HEK293 (cell line): ENCODE data around the gene KCTD15.

Experiments used
- CTCF ChIA-PET: fragments of 350-600 bp; formaldehyde crosslinking; extraction: SDS; loops from one replicate; lab custom pipeline; 2021; ENCODE audit warnings: antibody characterized with exemption; lab: Yijun Ruan, JAX
- POLR2A ChIA-PET: fragments of 300-600 bp; formaldehyde crosslinking; extraction: SDS; loops from one replicate; lab custom pipeline; 2020; ENCODE audit warnings: antibody characterized with exemption, inconsistent platforms; lab: Yijun Ruan, JAX
- H3K27ac ChIP-seq: fragments of 200-500 bp; sonication (Bioruptor generic); 2 replicates; pipeline ENCODE4 v1.5.1; 2014; ENCODE audit warnings: low read depth, low read length, control low read depth, inconsistent platforms; ENCODE audit errors: extremely low read depth
- H3K36me3 ChIP-seq, 2 experiments: fragments of 200-500 bp in 1 of 2; sonication (Bioruptor generic) in 1 of 2; 1 replicate in 1 of 2; 2 replicates in 1 of 2; pipeline ENCODE4 v1.5.1; 2014 to 2017; ENCODE audit warnings: inconsistent platforms in 2 of 2, low read length in 2 of 2; ENCODE audit not compliant: control insufficient read depth in 2 of 2, insufficient read depth in 1 of 2
- H3K4me1 ChIP-seq: fragments of 200-500 bp; sonication (Bioruptor generic); 2 replicates; pipeline ENCODE4 v1.5.1; 2014; ENCODE audit warnings: mild to moderate bottlenecking, low read length, inconsistent platforms; ENCODE audit not compliant: control insufficient read depth, insufficient read depth
- H3K4me3 ChIP-seq: 2 replicates; pipeline ENCODE4 v1.5.1; 2011; ENCODE audit warnings: low read depth, mild to moderate bottlenecking, control low read depth, low read length, moderate library complexity
- H3K9me3 ChIP-seq: fragments of 200-500 bp; sonication (Bioruptor generic); 2 replicates; pipeline ENCODE4 v1.5.1; 2014; ENCODE audit warnings: low read depth, low read length, inconsistent platforms; ENCODE audit not compliant: control insufficient read depth, insufficient read depth
- GLIS2 ChIP-seq: fragments of 450-650 bp; formaldehyde crosslinking; IDR thresholded peaks from 2 replicates; pipeline ENCODE4 v1.5.1; 2016; ENCODE audit warnings: missing biosample characterization, missing genetic modification characterization
- SCRT2 ChIP-seq: fragments of 450-650 bp; formaldehyde crosslinking; IDR thresholded peaks from 2 replicates; pipeline ENCODE4 v1.5.1; 2016; ENCODE audit warnings: missing biosample characterization, missing genetic modification characterization
- SETDB1 ChIP-seq: IDR thresholded peaks from one replicate; pipeline ENCODE4 v1.6.1; 2017; ENCODE audit warnings: mild to moderate bottlenecking, low read length, moderate library complexity, mixed read lengths; ENCODE audit not compliant: insufficient read length
- YY2 ChIP-seq: fragments of 450-650 bp; formaldehyde crosslinking; IDR thresholded peaks from 2 replicates; pipeline ENCODE4 v1.5.1; 2016; ENCODE audit warnings: missing biosample characterization, missing genetic modification characterization
- ZBTB48 ChIP-seq: fragments of 450-650 bp; formaldehyde crosslinking; IDR thresholded peaks from 2 replicates; pipeline ENCODE4 v1.5.1; 2016; ENCODE audit warnings: missing biosample characterization, missing genetic modification characterization
- ZBTB8A ChIP-seq: fragments of 450-650 bp; formaldehyde crosslinking; IDR thresholded peaks from 2 replicates; pipeline ENCODE4 v1.5.1; 2016; ENCODE audit warnings: missing biosample characterization, missing genetic modification characterization
- ZNF112 ChIP-seq: fragments of 450-650 bp; formaldehyde crosslinking; IDR thresholded peaks from 2 replicates; pipeline ENCODE4 v1.5.0; 2017; ENCODE audit warnings: missing biosample characterization, missing genetic modification characterization
- ZNF121 ChIP-seq: fragments of 450-650 bp; formaldehyde crosslinking; IDR thresholded peaks from 2 replicates; pipeline ENCODE4 v1.5.1; 2016; ENCODE audit warnings: missing biosample characterization, missing genetic modification characterization
- ZNF184 ChIP-seq: fragments of 450-650 bp; IDR thresholded peaks from 2 replicates; pipeline ENCODE4 v1.5.1; 2018; ENCODE audit warnings: missing biosample characterization, mild to moderate bottlenecking, missing genetic modification characterization
- ZNF239 ChIP-seq: fragments of 450-650 bp; formaldehyde crosslinking; IDR thresholded peaks from 2 replicates; pipeline ENCODE4 v1.5.1; 2016; ENCODE audit warnings: missing biosample characterization, missing genetic modification characterization
- ZNF416 ChIP-seq: fragments of 450-650 bp; formaldehyde crosslinking; IDR thresholded peaks from 2 replicates; pipeline ENCODE4 v1.5.1; 2016; ENCODE audit warnings: missing biosample characterization, missing genetic modification characterization
- ZNF561 ChIP-seq: fragments of 450-650 bp; IDR thresholded peaks from 2 replicates; pipeline ENCODE4 v1.5.1; 2018; ENCODE audit warnings: missing biosample characterization, missing genetic modification characterization, borderline replicate concordance
- ZNF624 ChIP-seq: fragments of 450-650 bp; formaldehyde crosslinking; IDR thresholded peaks from 2 replicates; pipeline ENCODE4 v1.5.1; 2017; ENCODE audit warnings: missing biosample characterization, missing genetic modification characterization
- ZSCAN23 ChIP-seq: fragments of 450-650 bp; formaldehyde crosslinking; IDR thresholded peaks from 2 replicates; pipeline ENCODE4 v1.5.1; 2016; ENCODE audit warnings: missing biosample characterization, missing genetic modification characterization
- TF ChIP-seq, protein P1 (sequence below): fragments of 450-650 bp; formaldehyde crosslinking; IDR thresholded peaks from 2 replicates; pipeline ENCODE4 v1.5.1; 2016; ENCODE audit warnings: missing biosample characterization, missing genetic modification characterization
- TF ChIP-seq, protein P2 (sequence below): fragments of 450-650 bp; formaldehyde crosslinking; IDR thresholded peaks from 2 replicates; pipeline ENCODE4 v1.5.1; 2017; ENCODE audit warnings: missing biosample characterization, missing genetic modification characterization
- TF ChIP-seq, protein P3 (sequence below): fragments of 450-650 bp; formaldehyde crosslinking; IDR thresholded peaks from 2 replicates; pipeline ENCODE4 v1.5.1; 2016; ENCODE audit warnings: missing biosample characterization, missing genetic modification characterization
- TF ChIP-seq, protein P4 (sequence below): fragments of 450-650 bp; formaldehyde crosslinking; IDR thresholded peaks from 2 replicates; pipeline ENCODE4 v1.5.1; 2016; ENCODE audit warnings: missing biosample characterization, missing genetic modification characterization

Gene KCTD15

DNA sequence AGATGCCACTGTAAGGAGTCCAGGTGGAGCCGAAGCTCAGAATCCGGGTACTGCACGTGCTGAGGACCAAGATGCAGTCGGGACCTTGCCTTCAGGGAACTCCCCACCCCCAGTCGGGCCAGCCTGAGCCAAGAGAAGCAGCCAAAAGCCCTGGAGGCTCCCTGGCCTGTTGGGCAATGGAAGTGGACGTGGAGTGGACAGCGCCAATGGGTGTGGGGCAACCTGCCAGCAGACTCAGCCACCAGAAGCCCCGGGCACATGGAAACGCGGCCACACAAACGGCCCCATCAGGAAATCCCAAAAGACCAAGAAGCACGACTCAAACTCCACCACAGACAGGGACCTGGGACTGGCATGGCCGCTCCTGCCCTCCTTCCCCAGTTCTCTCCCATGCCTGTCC, 30.0 kb upstream of the KCTD15 start:
- H3K9me3 ChIP-seq: no peaks in the 10 kb centered on the region
- no peak overlapping the region for H3K27ac ChIP-seq
- H3K36me3 ChIP-seq: no peaks in the 10 kb centered on the region
- no peaks in the 10 kb centered on the region for H3K4me1 ChIP-seq
- TF ChIP-seq, protein P1, sequence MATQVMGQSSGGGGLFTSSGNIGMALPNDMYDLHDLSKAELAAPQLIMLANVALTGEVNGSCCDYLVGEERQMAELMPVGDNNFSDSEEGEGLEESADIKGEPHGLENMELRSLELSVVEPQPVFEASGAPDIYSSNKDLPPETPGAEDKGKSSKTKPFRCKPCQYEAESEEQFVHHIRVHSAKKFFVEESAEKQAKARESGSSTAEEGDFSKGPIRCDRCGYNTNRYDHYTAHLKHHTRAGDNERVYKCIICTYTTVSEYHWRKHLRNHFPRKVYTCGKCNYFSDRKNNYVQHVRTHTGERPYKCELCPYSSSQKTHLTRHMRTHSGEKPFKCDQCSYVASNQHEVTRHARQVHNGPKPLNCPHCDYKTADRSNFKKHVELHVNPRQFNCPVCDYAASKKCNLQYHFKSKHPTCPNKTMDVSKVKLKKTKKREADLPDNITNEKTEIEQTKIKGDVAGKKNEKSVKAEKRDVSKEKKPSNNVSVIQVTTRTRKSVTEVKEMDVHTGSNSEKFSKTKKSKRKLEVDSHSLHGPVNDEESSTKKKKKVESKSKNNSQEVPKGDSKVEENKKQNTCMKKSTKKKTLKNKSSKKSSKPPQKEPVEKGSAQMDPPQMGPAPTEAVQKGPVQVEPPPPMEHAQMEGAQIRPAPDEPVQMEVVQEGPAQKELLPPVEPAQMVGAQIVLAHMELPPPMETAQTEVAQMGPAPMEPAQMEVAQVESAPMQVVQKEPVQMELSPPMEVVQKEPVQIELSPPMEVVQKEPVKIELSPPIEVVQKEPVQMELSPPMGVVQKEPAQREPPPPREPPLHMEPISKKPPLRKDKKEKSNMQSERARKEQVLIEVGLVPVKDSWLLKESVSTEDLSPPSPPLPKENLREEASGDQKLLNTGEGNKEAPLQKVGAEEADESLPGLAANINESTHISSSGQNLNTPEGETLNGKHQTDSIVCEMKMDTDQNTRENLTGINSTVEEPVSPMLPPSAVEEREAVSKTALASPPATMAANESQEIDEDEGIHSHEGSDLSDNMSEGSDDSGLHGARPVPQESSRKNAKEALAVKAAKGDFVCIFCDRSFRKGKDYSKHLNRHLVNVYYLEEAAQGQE (tag by site-specific recombination): peak; percentile 56
- TF ChIP-seq ZNF184 (no peak), SETDB1 (no peak), ZNF416 (tag by site-specific recombination) (no peak), SCRT2 (tag by site-specific recombination) (no peak), YY2 (tag by site-specific recombination) (no peak)
- ChIA-PET CTCF (interaction anchor here (0.6 to 9.1 kb wide), 6 partner anchors 11 to 353 kb away, joined by 3 to 272 read pairs (median 16); no protein-coding TSS in a partner anchor), POLR2A (no interaction called here)
- H3K4me3 ChIP-seq: no peak overlapping the region

DNA sequence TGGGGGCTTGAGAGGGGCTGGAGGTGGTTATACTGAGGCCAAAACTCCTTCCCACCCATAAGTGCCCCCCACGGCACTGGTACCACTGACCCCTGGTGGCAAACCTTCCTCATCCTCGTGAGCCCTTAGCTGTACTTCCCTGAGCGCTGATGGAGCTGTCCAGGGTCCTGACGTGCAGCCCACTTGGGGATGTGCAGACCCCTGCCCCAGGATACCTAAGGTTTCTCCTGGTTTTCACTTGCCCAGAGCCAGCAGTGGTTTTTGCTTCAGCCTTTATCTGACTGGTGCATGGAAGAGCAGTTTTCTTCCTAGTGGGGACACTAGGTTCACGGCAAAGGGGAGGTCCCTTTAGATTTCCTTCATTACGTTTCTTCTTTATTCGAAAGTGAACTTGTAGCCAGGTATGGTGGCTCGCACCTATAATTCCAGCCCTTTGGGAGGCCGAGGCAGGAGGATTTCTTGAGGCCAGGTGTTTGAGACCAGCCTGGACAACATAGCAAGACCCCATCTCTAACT, 28.7 kb upstream of the KCTD15 start:
- Histone ChIP-seq H3K4me1 (no peaks in the 10 kb centered on the region), H3K4me3 (no peak overlapping the region), H3K36me3 (peaks cover 0 to 7% of the 10 kb centered on the region in 2 experiments; a peak in 1 of 3 replicates), H3K27ac (no peak overlapping the region), H3K9me3 (no peaks in the 10 kb centered on the region)
- POLR2A ChIA-PET: no interaction called here
- CTCF ChIA-PET: interaction anchor here (0.6 to 9.1 kb wide), 19 partner anchors 10 to 526 kb away, joined by 3 to 272 read pairs (median 5); no protein-coding TSS in a partner anchor
- TF ChIP-seq, protein P2, sequence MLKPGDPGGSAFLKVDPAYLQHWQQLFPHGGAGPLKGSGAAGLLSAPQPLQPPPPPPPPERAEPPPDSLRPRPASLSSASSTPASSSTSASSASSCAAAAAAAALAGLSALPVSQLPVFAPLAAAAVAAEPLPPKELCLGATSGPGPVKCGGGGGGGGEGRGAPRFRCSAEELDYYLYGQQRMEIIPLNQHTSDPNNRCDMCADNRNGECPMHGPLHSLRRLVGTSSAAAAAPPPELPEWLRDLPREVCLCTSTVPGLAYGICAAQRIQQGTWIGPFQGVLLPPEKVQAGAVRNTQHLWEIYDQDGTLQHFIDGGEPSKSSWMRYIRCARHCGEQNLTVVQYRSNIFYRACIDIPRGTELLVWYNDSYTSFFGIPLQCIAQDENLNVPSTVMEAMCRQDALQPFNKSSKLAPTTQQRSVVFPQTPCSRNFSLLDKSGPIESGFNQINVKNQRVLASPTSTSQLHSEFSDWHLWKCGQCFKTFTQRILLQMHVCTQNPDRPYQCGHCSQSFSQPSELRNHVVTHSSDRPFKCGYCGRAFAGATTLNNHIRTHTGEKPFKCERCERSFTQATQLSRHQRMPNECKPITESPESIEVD: no peak
- TF ChIP-seq ZNF121 (tag by site-specific recombination) (peak; percentile 78), ZNF239 (tag by site-specific recombination) (no peak), ZBTB48 (tag by site-specific recombination) (peak; percentile 49; the same call in 1 of the 2 replicates), ZBTB8A (no peak), ZNF112 (tag by site-specific recombination) (no peak), GLIS2 (0 out of 2 replicates have a peak, but pooled peaks have one; percentile 39), ZSCAN23 (tag by site-specific recombination) (no peak), ZNF561 (tag by site-specific recombination) (no peak), ZNF624 (no peak)
- TF ChIP-seq, protein P1 (tag by site-specific recombination): peak; percentile 100
- TF ChIP-seq, protein P3, sequence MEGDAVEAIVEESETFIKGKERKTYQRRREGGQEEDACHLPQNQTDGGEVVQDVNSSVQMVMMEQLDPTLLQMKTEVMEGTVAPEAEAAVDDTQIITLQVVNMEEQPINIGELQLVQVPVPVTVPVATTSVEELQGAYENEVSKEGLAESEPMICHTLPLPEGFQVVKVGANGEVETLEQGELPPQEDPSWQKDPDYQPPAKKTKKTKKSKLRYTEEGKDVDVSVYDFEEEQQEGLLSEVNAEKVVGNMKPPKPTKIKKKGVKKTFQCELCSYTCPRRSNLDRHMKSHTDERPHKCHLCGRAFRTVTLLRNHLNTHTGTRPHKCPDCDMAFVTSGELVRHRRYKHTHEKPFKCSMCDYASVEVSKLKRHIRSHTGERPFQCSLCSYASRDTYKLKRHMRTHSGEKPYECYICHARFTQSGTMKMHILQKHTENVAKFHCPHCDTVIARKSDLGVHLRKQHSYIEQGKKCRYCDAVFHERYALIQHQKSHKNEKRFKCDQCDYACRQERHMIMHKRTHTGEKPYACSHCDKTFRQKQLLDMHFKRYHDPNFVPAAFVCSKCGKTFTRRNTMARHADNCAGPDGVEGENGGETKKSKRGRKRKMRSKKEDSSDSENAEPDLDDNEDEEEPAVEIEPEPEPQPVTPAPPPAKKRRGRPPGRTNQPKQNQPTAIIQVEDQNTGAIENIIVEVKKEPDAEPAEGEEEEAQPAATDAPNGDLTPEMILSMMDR (tag by site-specific recombination): peak; percentile 87
- TF ChIP-seq, protein P4, sequence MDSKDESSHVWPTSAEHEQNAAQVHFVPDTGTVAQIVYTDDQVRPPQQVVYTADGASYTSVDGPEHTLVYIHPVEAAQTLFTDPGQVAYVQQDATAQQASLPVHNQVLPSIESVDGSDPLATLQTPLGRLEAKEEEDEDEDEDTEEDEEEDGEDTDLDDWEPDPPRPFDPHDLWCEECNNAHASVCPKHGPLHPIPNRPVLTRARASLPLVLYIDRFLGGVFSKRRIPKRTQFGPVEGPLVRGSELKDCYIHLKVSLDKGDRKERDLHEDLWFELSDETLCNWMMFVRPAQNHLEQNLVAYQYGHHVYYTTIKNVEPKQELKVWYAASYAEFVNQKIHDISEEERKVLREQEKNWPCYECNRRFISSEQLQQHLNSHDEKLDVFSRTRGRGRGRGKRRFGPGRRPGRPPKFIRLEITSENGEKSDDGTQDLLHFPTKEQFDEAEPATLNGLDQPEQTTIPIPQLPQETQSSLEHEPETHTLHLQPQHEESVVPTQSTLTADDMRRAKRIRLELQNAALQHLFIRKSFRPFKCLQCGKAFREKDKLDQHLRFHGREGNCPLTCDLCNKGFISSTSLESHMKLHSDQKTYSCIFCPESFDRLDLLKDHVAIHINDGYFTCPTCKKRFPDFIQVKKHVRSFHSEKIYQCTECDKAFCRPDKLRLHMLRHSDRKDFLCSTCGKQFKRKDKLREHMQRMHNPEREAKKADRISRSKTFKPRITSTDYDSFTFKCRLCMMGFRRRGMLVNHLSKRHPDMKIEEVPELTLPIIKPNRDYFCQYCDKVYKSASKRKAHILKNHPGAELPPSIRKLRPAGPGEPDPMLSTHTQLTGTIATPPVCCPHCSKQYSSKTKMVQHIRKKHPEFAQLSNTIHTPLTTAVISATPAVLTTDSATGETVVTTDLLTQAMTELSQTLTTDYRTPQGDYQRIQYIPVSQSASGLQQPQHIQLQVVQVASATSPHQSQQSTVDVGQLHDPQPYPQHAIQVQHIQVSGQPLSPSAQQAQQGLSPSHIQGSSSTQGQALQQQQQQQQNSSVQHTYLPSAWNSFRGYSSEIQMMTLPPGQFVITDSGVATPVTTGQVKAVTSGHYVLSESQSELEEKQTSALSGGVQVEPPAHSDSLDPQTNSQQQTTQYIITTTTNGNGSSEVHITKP: no peak
